Right lobe of liver (tissue), 4 donors: Measurements from ENCODE around the gene CAMKMT.

ENCODE experiments used
- POLR2A ChIP-seq: fragments of 450-650 bp; IDR thresholded peaks from one replicate; pipeline ENCODE4 v1.6.1; 2017; ENCODE audit warnings: antibody characterized with exemption, mild to moderate bottlenecking
- TF ChIP-seq, protein P1 (sequence below), 4 donors: fragments of 200-600 bp in 3 of 4; fragments of 450-650 bp in 1 of 4; IDR thresholded peaks; one replicate each; pipeline versions ENCODE4 v1.5.1 to v1.8.0; 2016 to 2022; ENCODE audit warnings: antibody characterized with exemption in 4 of 4, mild to moderate bottlenecking in 2 of 4
- donor health status: DM: no; HTN: no; CAD: no.
- donor health status: DM: no; HTN: no; CAD: no.
- donor health status: DM: no; HTN: yes; CAD: no.

DNA sequence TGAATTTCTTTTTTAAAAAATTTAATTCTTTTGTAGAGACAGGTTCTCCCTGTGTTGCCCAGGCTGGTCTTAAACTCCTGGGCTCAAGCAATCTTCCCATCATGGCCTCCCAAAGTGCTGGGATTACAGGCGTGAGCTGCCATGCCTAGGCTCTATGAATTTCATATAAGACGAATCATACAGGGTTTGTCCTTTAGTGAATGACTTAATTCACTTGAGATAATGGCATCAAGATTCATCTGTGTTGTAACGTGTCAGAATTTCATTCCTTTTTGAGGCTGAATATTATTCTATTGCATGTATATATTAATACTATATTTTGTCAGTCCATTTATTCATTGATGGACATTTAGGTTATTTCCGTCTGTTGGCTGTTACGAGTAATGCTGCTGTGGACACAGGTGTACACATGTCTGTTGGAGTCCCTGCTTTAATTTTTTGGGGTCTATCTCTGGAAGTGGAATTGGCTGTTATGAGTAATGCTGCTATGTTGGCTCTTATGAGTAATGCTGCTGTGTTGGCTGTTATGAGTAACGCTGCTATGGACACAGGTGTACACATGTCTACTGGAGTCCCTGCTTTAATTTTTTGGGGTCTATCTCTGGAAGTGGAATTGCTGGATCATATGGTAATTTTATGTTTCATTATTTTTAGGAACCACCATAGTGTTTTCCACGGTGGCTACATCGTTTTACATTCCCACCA is 210.6 kb downstream of the CAMKMT start:
- TF ChIP-seq, protein P1, sequence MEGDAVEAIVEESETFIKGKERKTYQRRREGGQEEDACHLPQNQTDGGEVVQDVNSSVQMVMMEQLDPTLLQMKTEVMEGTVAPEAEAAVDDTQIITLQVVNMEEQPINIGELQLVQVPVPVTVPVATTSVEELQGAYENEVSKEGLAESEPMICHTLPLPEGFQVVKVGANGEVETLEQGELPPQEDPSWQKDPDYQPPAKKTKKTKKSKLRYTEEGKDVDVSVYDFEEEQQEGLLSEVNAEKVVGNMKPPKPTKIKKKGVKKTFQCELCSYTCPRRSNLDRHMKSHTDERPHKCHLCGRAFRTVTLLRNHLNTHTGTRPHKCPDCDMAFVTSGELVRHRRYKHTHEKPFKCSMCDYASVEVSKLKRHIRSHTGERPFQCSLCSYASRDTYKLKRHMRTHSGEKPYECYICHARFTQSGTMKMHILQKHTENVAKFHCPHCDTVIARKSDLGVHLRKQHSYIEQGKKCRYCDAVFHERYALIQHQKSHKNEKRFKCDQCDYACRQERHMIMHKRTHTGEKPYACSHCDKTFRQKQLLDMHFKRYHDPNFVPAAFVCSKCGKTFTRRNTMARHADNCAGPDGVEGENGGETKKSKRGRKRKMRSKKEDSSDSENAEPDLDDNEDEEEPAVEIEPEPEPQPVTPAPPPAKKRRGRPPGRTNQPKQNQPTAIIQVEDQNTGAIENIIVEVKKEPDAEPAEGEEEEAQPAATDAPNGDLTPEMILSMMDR (IDR thresholded peaks at IDR 0.05), result no peak
- no peak for TF ChIP-seq POLR2A
